HT1080 (cell line): ENCODE measurements around the gene NOS1AP. TPM values are rescaled to one million over a fixed set of nuclear protein-coding genes. Genes with fewer than 3 reads are reported as not detected.

Source experiments
- DNase-seq: peaks from one replicate; pipeline ENCODE4 v3.0.0-alpha.2; 2015; ENCODE audit warnings: low read depth
- total RNA-seq: library from RNA; depleted of rRNA; stranded (reverse); fragments of >200 nt; shearing (Covaris generic); gene quantifications from 2 replicates; pipeline ENCODE4 v1.2.3, GENCODE V29; 2014

NOS1AP gene
- total RNA-seq, 1 experiment from 2014 or later, result 1.8 TPM

DNA sequence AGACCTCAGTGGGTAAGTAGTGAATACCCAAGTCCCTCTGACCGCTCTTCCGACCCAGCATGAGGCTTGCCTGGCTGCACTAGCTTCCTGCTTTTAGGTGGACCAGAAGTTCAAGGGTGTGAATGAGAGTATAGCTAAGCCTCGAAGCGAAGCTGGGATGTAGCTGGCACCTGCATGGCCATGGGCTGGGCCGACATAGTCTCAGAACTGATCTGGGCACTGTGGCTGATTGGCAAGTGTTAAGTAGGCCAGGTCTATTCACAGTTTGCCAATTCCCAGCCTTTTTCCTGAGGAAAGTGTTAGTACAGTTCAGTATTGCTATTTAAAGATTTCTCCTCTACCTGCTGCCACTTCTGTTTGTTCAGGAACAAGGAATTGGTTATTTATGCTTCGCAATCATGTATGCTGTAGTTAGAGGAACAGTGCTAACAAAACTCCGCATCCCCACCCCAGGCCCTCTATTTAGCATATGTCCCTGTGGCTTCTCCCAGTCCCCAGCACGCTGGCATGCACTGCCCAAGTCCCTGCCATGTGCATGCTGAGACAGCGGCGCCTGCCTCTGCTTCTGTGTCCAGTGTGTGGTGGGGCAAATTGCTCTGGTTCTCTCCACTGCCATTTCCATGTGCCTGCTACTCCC, 290.9 kb downstream of the NOS1AP start:
- DNase-seq, result no peak

DNA sequence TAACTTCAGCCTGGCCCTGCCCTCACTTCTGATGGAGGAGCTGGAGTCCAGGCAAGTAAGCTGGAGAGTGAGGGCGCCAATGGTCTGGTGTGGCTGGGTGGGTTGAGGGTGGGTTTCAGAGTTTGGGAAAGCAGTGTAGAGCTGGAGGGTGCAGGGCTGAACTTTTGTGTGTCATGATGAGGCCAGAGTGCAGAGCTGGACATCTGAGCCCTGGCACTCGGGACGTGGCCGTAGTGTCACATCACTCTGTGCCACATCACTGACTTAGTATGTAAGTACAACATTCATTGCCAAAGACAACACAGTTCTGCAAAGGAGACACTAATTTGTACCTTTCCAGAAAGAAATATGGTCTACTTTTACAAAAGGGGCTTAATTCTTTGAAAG, 291.4 kb downstream of the NOS1AP start:
- no peak for DNase-seq

DNA sequence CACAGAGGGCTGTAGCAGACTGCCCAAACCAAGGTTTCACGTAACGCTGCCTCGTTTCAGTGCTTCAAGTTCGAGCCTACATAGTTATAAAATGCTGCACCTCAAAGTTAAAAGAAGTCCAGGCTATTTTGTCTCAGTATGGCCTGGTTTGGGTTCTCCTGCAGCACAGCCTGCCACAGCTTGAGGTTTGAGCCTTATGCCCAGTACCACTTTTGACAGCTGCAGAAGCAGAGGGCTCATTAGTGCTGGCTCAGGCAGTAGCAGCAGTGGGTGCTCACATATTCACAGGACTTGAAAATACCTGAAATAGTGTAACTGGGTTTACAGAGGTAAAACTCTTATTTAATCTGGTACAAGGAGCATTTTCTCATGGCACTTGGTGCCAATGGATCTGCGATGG, 291.9 kb downstream of the NOS1AP start:
- no peak for DNase-seq

GRCh38 chr1:162363823-162364222, 294.3 kb downstream of the NOS1AP start:
- DNase-seq, result no peak

DNA sequence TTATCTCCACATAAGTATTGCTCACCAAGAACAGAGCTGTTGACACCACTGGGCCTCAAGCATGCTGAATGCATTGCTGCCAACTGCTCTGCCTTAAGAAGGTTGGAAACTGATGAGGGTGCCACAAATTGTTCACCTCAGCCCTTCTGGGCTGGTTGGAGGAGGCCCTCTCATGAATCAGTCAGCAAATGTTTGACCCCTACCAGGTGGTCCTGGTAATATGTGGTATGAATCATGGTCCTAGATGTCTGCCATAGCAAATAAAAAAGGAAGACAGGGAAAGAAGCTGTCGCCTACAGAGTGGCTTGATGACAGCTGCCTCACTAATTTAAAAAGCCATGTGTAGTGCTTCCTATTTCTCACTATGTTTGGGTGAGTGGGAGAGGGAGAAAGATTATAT, 295.0 kb downstream of the NOS1AP start:
- DNase-seq, result peak; percentile 33

DNA sequence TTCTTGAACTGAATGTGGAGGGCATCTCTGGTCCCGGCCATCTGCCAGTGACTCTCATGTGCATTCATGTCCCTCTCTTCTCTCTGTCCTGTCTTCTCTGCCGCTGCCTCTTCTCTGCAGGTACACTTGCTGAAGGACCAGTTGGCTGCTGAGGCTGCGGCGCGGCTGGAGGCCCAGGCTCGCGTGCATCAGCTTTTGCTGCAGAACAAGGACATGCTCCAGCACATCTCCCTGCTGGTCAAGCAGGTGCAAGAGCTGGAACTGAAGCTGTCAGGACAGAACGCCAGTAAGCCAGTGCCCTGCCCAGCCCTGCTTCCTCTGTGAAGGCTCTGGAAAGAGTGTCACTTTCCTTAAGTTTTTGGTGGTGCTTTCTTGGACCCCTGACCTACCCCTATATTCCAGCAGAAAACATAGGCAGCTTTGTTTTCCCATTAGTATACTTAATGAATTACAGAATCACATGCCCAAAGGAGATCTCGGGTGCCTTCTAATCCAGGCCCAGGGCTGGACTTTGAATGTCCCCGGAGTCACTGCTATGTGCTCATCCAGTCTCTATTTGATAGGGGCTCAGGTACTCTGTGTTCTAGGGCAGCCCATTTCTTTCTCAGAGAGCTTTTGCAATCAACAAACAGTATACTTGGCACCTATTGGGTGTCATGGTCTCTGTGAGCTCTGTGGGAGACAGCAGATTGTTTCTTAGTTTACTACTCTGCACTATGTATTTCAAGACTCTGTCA, 296.0 kb downstream of the NOS1AP start:
- DNase-seq, result no peak

- DNase-seq, result no peak
Observed at GRCh38 chr1:162366149-162366548, 296.7 kb downstream of the NOS1AP start.

GRCh38 chr1:162366671-162367070, 297.2 kb downstream of the NOS1AP start:
- DNase-seq, result no peak

DNA sequence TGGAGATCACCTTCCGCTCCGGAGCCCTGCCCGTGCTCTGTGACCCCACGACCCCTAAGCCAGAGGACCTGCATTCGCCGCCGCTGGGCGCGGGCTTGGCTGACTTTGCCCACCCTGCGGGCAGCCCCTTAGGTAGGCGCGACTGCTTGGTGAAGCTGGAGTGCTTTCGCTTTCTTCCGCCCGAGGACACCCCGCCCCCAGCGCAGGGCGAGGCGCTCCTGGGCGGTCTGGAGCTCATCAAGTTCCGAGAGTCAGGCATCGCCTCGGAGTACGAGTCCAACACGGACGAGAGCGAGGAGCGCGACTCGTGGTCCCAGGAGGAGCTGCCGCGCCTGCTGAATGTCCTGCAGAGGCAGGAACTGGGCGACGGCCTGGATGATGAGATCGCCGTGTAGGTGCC, 297.6 kb downstream of the NOS1AP start:
- DNase-seq, result no peak

DNA sequence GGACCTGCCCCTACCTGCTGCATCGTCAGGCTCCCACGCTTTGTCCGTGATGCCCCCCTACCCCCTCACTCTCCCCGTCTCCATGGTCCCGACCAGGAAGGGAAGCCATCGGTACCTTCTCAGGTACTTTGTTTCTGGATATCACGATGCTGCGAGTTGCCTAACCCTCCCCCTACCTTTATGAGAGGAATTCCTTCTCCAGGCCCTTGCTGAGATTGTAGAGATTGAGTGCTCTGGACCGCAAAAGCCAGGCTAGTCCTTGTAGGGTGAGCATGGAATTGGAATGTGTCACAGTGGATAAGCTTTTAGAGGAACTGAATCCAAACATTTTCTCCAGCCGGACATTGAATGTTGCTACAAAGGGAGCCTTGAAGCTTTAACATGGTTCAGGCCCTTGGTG, 298.3 kb downstream of the NOS1AP start:
- DNase-seq, result no peak

GRCh38 chr1:162368451-162368850, 299.0 kb downstream of the NOS1AP start:
- DNase-seq, result no peak

- no peak for DNase-seq
Observed at GRCh38 chr1:162369571-162369970, 300.1 kb downstream of the NOS1AP start.

- no peak for DNase-seq
Observed at GRCh38 chr1:162370161-162370560, 300.7 kb downstream of the NOS1AP start.

DNA sequence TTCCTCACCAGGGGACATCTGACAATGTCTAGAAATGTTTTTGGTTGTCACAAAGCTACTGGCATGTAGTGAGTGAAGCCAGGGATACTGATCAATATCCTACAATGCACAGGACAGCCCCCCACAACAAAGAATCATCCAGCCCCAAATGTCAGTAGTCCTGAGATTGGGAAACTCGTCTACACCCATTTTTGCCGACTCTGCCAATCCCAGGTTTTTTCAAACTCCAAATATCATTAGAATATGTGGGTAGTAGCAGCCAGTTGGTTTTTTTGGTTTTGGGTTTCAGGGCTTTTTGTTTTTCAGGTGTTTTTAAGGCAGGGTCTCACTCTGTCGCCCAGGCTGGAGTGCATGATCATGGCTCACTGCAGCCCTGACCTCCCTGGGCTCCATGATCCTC, 301.2 kb downstream of the NOS1AP start:
- no peak for DNase-seq

- DNase-seq, result peak; percentile 18
Observed at GRCh38 chr1:162371611-162372010, 302.1 kb downstream of the NOS1AP start.

- no peak for DNase-seq
Observed at GRCh38 chr1:162372159-162373071, 302.9 kb downstream of the NOS1AP start.

DNA sequence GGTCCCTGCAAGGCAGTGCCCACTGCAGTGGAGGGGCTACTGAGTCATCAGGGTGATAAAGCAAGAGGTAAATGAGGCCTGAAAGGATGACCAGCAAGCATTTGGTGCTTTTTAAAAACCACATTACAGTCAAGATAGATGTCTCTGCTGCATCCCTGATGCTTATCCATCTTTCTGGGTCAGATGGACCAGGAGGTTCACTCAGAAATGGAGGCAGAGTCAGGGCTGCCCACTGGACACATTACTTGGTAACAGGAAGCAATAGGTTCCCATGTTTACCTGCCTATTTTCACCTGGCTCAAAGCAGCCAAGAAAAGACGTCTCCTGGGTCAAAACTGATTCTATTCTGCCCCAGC, 303.6 kb downstream of the NOS1AP start:
- DNase-seq, result no peak

DNA sequence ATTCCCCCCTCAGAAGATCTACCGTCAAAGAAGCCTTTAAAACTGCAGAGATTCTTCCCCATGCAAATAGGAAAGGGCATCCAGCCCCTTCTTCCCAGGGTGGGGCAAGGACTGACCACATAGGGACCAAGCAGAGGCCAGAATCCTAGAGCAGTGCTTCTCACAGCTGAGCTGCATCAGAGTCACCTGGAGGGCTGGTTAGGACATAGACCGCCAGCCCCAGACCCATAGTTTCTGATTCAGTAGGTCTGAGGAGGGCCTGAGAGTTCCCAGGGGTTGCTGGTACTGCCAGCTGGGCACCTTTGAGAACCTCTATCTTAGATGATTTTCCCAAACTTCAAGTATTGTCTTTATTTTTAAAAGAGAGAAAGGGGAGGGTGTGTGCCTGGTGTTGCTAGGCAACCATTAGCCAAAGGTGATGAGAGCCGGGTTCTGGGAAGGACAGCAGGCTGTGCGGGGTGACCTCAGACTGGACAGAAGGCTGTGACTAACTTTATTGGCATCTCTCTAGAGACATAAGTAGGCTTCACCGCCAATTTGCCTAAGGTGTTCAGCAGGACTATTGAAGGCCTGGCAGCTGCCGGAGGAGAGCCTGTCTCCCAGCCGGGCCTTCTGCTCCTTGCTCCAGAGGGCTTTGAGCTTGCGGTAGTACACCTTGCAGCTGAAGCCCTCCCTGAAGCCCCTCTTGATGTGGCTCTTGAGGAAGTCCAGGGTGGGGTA, 304.2 kb downstream of the NOS1AP start:
- DNase-seq, result peak; percentile 73

DNA sequence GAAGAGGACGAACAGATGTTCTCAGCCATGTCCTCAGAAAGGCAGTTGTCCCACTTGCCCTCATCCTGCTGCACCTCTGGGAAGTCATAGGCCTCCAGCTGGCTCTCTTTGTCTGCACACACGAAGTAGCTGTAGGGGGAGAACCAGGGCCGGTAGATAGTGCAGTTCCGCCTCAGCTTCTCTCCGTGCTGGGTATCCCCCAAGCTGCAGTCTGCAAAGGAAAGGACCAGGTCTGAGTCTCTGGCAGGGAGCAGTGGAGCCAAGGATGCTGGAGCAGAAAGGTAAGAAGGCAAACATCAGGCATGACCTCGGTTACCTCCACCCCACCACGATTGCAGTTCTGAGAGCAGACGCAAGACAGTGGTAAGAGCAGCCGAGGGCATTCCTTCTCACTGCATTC, 304.9 kb downstream of the NOS1AP start:
- DNase-seq, result no peak

DNA sequence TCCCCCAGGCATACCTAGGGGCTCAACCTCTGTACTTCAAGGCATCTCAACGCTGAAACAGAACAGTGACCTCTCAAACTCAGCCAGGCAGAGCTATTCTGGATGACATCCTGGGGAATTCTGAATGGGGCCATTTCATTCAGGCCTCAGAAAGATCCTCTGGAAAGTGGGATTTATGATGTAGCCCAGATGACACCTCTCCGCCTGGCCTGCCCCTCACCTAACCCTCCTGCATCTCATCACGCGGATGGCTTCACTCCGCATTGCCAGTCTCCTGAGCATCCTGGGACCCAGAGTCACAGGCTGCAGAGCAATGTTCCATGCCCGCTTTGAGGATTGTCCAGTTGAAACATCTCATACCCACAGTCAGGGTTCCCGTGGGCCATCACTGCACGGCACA, 306.0 kb downstream of the NOS1AP start:
- no peak for DNase-seq

DNA sequence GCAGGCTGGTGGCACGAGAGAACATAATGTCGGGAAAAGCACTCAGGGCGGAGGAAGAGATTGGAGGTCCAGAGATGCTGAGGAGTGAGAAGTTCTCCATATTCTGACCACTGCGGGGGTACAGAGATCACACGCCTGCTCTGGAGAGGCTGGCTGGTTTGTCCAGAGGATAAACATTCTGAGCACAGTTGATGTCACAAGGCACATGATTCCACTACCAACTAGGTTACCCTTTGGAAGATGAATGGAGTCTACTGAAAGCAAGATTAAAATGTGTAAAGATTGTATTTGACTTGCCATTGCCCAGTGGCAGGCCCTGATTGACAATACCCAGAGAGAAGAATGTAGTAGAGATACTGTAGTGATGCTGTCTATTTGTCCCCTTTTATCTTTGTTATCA, 307.2 kb downstream of the NOS1AP start, which contains the start of gene SPATA46:
Gene SPATA46 (minus strand): TSS at position 164 of the 400 bp plus-strand sequence. CDS start 64 bp downstream, at position 100.
- no peak for DNase-seq
